AG08395 (cell line): ENCODE data around the gene CR1.
"Not testable (repeated sequence)": the region's sequence is repeated elsewhere in the genome, so short reads cannot be mapped to it uniquely, and the experiment has no call there.

Experiments used
- DNase-seq: peaks from one replicate; pipeline ENCODE4 v3.0.0; 2012; ENCODE audit warnings: mixed read lengths, low spot score

Gene CR1

GRCh38 chr1:207589506-207589905, 93.5 kb downstream of the CR1 start:
- not testable (repeated sequence) for DNase-seq

- not testable (repeated sequence) for DNase-seq
Observed at GRCh38 chr1:207591205-207591604, 95.2 kb downstream of the CR1 start.

- not testable (repeated sequence) for DNase-seq
Observed at GRCh38 chr1:207594095-207594494, 98.1 kb downstream of the CR1 start.

GRCh38 chr1:207603777-207604176, 107.8 kb downstream of the CR1 start:
- no peak for DNase-seq

GRCh38 chr1:207605444-207606361, 109.7 kb downstream of the CR1 start:
- DNase-seq = no peak

GRCh38 chr1:207606362-207606755, 110.4 kb downstream of the CR1 start:
- DNase-seq = no peak

GRCh38 chr1:207612762-207613161, 116.8 kb downstream of the CR1 start:
- DNase-seq = no peak

- peak; percentile 50 for DNase-seq
Observed at GRCh38 chr1:207619871-207620542, 124.0 kb downstream of the CR1 start.

GRCh38 chr1:207620543-207620893, 124.6 kb downstream of the CR1 start:
- DNase-seq = no peak

GRCh38 chr1:207625504-207626071, 129.6 kb downstream of the CR1 start:
- DNase-seq = not testable (repeated sequence)

GRCh38 chr1:207626972-207627337, 131.0 kb downstream of the CR1 start:
- no peak for DNase-seq

GRCh38 chr1:207627496-207627895, 131.5 kb downstream of the CR1 start:
- DNase-seq = no peak

- no peak for DNase-seq
Observed at GRCh38 chr1:207628776-207629175, 132.8 kb downstream of the CR1 start.

GRCh38 chr1:207631137-207631536, 135.2 kb downstream of the CR1 start:
- no peak for DNase-seq

- DNase-seq = no peak
Observed at GRCh38 chr1:207633226-207633625, 137.3 kb downstream of the CR1 start.

- not testable (repeated sequence) for DNase-seq
Observed at GRCh38 chr1:207633699-207634289, 137.8 kb downstream of the CR1 start.

- not testable (repeated sequence) for DNase-seq
Observed at GRCh38 chr1:207634293-207634692, 138.3 kb downstream of the CR1 start.

- not testable (repeated sequence) for DNase-seq
Observed at GRCh38 chr1:207635569-207636186, 139.7 kb downstream of the CR1 start.

- DNase-seq = not testable (repeated sequence)
Observed at GRCh38 chr1:207638487-207639145, 142.7 kb downstream of the CR1 start.

- not testable (repeated sequence) for DNase-seq
Observed at GRCh38 chr1:207639362-207639761, 143.4 kb downstream of the CR1 start.

GRCh38 chr1:207644166-207644851, 148.4 kb downstream of the CR1 start:
- DNase-seq = no peak
